Thyroid gland (tissue), 4 donors: ENCODE data around the gene TRAK1.

Experiments used
- CTCF ChIP-seq, 6 experiments: fragments of 200-600 bp in 3 of 6; fragments of 450-650 bp in 3 of 6; sonication (generic) in 3 of 6; IDR thresholded peaks; one replicate each; pipeline ENCODE4 v1.5.1; 2016 to 2019; ENCODE audit warnings: antibody characterized with exemption in 6 of 6, mild to moderate bottlenecking in 2 of 6, inconsistent platforms in 1 of 6, moderate library complexity in 1 of 6
- POLR2A ChIP-seq, 2 donors: fragments of 450-650 bp; IDR thresholded peaks; one replicate each; pipeline ENCODE4 v1.6.1; 2017; ENCODE audit warnings: antibody characterized with exemption in 2 of 2, mild to moderate bottlenecking in 2 of 2, moderate library complexity in 1 of 2

DNA sequence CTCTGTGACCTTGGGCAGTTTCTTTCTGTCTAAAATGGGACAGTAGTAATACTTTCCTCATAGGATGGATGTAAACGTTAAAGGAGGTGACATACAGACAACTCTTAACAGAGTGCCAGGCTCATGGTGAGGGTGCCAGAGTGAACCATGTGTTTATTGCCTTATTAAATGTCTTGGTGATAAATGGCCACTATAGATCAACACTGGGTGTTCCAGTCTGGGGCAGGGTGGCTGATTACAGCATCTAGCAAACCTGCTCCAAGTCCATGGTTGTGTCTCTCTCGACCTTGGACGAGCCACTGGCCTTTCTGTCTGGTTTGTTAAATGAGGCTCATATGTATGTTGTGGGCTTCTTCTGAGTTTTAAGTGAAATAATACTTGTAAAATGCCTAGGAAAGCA lies 75.1 kb downstream of the TRAK1 start:
- TF ChIP-seq CTCF (IDR thresholded peaks at IDR 0.05) (no peak), POLR2A (IDR thresholded peaks at IDR 0.05) (no peak)
